Body of pancreas (tissue), 4 donors: ENCODE results near the gene ZBTB22.

Experiments
- CTCF ChIP-seq, 7 experiments: fragments of 450-650 bp in 4 of 7; fragments of 200-600 bp in 3 of 7; sonication (generic) in 3 of 7; IDR thresholded peaks; one replicate each; pipeline ENCODE4 v1.5.1; 2016 to 2019; ENCODE audit warnings: antibody characterized with exemption in 7 of 7
- POLR2A ChIP-seq, 3 donors: fragments of 450-650 bp; IDR thresholded peaks; one replicate each; pipeline ENCODE4 v1.6.1; 2016; ENCODE audit warnings: antibody characterized with exemption in 3 of 3, mild to moderate bottlenecking in 2 of 3

GRCh38 chr6:33292996-33293682 is 24.4 kb downstream of the ZBTB22 start:
- TF ChIP-seq POLR2A (IDR thresholded peaks at IDR 0.05) (no peak), CTCF (IDR thresholded peaks at IDR 0.05) (no peak)
